ENCODE data around the gene PRR36.
A peak's percentile ranks its signal among the peaks of the same experiment; 100 is the strongest.
"Not testable (repeated sequence)": the region's sequence is repeated elsewhere in the genome, so short reads cannot be mapped to it uniquely, and the experiment has no call there.

Gene PRR36

DNA sequence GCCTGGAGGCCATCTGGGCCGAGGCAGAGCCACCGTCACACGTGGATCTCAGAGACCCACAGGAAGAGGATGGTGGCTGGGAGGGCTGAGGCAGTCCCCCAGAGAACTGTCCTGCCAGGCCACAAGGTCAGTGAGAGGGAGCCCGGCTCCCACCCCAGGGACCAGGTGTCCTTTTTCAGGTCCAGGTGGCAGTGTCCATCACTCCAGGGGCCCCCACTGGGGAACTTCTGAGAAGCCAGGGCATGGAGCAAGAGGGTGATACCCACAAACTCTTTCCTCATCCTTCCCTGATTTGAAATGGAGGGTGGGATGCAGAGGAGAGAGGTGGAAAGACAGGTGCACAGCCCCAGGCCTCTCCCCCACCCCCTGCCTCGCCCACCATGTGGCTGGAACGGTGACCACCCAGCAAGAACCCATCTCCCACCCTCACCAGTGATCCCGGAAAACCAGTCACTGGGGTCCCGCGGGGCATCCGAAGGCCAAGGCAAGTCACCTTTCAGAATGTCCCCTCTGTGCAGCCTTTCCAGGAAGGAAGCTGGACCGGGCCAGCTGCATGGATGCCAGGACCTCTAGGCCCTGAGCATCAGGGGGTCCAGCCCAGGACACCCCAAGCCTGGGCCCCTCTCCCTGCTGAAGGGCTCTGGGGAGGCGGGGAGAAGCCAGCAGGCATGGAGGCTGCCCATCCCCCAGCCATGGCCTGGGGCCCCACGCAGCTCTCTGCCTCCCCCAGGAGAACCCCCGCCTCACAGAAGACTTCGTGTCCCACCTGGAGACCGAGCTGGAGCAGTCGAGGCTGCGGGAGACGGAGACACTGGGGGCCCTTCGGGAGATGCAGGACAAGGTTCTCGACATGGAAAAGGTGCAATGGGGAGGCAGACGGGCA lies 14.1 kb downstream of the PRR36 start:
- DNase-seq (ENCODE audit: low read depth), result no peak

DNA sequence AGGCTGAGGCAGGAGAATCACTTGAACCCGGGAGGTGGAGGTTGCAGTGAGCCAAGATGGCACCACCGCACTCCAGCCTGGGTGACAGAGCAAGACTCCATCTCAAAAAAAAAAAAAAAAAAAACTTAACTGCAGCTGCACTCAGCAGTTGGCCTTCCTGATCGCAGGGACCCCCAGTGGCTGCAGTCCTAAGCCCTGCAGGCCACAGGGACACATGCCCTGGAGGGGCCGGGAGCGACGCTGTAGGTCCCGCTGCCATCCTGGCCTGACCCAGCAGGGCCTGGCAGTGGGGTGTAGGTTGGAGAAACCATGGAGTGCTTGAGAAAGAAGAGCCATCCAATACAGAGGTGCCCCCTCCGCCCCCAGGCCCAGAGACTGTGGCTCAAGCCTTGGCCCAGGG lies 15.1 kb downstream of the PRR36 start:
- DNase-seq (ENCODE audit: low read depth), result not testable (repeated sequence)

DNA sequence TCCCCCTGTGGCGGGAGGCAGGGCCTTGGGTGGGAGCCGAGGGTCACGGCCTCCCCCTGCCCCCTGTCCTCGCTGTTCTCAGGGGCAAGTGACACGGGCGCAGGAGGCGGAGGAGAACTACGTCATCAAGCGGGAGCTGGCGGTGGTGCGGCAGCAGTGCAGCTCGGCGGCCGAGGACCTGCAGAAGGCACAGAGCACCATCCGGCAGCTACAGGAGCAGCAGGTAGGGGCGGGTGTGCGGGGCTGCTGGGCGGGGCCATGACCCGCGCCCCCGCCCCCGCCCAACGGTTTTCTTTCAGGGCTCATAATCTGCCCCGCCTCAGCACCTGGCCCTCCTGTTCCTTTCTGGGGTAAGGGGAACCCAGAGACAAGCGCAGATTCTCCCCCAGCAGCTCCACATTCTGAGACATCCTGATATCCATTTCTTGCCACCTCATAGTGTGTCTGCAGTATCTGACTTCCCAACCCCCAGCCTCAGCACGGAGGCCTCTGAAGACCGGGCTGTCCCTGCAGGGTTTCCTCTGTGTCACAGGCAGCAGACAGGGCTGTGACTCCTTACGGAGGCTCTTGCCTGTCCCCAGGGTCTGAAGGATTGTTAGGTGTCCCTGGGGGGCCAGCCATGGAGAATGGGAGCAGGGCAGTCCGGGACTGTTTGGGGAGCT lies 15.9 kb downstream of the PRR36 start:
- no peak for DNase-seq (ENCODE audit: low read depth)

DNA sequence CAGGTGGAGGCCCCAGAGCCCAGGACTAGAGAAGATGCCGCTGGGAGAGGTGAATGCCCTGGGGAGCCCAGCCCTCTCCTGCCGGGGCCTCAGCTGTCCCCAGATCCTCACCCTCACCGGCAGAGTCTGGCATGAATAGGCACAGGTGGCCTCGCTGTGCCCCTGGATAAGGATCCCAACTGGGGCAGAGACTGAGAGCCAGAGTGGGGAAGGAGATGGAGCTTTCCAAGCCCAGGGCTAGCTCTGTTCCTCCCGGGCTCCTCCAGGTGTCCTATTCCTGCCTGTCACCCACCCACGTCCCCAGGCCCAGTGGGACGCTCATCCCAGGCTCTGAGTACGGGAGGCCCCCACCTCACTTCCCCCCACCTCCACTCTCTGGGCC lies 16.5 kb downstream of the PRR36 start:
- DNase-seq (ENCODE audit: low read depth), result no peak

DNA sequence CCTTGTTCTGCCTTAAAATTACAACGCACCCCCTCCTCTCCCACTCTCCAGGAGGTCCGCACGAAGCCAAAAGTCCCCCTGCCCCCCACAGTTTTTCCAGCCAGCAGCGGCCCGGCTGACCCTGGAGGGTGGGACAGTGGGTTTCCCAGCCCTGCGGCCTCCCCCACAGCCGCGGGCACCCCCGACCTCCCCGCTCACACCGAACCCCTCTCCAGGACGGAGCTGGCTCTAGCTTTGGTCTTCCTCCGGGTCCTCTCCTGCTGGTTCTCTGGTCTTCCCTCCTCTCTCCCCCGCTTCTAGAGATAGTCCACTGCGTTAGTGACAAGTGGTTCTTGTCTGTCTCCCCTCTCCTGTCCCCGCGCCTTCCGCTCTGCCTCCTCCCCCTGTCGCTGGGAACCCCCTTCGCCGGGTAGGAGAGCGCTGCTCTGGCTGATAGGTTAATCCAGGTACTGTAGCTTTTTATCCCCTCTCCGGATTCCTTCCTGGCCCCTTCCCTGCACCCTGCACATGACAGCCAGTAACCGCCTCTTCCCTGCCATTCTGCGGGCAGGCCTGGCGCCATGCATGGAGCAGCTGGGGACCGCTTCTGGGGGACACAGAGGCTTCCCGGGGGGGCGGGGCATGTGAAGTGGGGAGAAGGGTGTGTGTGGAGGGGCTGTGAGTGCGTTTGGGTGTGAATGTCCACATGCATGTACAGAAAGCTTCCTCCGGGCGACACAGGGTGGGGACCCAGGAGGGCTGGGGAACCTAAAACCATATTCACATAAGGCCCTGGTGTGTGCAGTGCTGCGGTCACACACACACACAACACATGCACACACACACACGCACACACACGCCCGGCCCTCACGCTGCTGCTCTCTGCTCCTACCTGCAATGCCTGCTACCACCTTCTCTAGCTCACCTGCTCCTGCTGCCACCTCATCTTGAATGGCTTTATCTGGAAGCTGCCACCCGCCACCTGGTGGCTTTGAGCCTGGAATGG lies 17.2 kb downstream of the PRR36 start:
- DNase-seq (ENCODE audit: low read depth), result no peak

DNA sequence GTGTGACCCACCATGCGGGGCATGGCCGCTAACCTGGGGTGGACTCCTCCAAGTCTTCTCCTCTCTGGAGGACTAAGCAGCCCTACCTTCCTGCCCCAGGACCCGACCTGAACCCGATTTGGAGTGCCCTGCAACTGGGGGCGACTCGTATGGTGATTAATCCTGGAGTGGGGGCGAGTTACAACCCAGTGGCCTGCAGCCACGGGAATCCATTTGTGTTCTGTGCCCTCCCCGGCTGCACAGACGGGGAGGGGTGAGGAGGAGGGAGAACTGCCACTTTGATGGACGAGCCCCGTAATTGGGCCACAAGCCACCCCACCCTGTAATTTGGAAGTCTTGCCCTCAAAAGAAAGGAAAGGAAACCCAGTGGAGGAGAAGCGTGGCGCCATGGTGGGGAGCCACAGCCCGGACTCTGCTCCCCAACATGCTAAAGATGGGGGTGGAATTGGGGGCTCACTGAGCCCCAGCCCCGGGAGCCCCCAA lies 18.0 kb downstream of the PRR36 start:
- DNase-seq (ENCODE audit: low read depth), result no peak

DNA sequence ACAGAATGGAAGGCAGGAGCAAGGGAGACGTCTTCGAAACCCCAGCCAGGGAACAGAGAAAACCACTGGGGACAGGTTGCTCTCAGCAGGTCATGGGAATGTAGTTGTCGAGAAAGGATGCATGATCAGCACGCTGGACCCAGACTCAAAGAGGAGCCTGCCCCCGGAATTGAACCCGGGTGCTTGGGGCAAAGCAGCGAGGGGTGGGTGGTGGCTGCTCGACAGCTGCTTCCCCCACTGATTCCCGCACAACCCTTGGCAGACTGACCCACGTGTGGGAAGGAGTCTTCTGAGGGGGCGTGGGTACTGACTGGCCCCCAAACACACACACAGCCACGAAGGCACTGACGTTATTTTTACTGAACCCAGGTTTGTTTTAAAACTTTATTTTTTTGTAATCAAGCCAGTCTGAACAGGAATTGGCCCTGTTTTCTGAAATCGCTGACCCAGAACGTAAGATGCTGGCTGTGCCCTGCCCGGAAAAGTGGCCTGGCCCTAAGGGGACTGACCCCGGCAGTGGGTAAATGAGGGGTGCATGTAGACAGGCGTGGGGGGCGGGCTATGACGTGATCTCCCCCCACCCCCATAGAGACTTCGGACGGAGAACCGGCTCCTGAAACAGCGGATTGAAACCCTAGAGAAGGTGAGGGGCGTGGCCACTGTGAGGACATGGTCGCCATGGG lies 18.6 kb downstream of the PRR36 start:
- DNase-seq (ENCODE audit: low read depth), result no peak

DNA sequence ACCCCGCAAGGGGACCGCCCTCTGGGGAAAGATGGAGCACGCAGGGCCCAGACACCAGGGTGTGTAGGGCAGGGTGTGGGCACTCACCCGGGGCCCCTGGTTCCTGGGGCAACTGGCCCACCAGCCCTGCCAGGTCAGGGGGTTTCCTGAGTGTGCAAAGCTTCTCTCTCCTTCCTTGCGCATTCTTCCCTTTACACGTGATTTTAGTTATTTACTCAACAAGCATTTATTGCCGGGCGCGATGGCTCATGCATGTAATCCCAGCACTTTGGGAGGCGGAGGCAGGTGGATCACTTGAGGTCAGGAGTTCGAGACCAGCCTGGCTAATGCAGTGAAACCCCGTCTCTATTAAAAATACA lies 20.4 kb downstream of the PRR36 start:
- no peak for DNase-seq (ENCODE audit: low read depth)

DNA sequence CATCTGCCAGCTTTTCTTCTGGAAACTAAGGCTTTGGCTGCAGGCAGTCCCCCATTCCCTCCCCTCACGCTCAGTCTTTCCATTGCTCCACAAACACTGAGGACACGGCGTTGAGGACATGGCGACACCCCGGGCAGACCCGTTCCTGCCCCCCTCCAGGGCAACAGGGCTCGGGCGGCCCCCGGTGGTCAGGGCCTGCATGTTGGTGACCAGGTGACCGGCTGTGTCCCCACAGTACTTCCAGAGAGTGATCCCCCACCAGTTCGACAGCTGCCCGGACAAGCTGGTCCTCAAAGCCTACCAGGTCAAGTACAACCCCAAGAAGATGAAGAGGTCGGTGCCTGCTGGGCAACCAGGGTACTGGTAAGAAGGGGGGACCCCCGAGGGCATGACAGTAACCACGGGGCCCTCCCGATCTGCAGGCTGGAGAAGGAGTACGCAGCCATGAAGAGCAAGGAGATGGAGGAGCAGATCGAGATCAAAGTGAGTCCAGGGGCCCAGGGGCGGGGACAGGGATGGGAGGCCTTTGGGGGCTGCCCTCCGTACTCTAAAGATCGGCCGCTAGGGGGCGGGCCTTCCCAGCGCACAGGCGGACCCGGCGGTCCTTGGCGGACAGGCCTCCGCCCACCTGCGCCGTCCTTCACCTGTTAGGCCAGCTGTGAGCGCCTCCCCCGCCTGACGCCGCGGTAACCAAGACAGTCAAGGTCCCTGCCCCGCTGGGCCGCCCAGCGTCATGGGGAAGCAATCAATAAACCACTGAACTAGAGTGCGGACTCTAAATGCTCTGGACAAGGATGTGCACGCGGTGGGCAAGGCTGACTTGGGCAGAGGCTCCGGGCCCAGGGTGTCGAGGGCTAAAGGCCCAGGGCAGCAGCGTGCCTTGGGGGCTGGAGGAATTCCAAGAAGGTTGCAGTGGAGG lies 21.1 kb downstream of the PRR36 start:
- peak; percentile 64 for DNase-seq (ENCODE audit: low read depth)

DNA sequence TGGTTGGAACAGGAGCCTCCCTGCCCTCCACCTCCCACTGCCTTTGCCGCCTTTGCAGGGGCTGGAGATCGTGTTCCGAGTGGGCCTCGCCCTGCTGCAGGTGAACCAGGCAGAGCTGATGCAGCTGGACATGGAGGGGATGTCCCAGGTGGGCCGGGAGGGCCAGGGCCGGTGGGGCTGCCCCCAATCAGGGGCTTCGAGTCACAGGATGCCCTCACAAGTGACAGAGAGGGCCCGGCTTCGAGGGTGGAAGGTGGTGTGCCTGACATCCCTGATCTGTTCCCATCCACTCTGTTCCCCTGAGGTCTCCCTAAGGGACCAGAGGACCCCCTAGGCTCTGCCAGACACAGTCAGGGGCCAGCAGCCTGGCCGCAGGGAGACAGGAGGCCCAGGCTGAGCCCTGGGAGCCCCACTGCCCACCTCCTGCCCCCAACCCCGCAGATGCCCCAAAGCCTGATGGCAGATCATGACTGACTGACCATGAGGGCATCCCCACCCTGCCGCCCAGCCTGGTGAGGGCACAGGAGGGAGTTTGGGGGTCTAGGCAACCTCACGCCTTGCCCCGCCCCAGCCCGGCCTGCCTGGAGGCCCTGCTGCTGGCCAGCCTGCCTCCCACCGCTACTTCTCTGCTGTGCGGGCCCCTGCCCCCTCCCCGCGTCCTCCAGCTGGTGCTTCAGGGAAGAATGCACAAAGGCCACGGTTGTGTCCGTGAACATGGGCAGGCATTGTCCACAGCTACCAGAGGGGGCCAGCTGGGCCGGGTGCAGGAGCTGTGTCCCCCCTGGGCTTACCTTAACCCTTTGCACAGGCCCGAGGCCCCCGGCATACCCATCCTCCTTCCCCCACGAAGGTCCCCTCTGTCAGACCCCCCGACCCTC lies 22.3 kb downstream of the PRR36 start:
- no peak for DNase-seq (ENCODE audit: low read depth)

DNA sequence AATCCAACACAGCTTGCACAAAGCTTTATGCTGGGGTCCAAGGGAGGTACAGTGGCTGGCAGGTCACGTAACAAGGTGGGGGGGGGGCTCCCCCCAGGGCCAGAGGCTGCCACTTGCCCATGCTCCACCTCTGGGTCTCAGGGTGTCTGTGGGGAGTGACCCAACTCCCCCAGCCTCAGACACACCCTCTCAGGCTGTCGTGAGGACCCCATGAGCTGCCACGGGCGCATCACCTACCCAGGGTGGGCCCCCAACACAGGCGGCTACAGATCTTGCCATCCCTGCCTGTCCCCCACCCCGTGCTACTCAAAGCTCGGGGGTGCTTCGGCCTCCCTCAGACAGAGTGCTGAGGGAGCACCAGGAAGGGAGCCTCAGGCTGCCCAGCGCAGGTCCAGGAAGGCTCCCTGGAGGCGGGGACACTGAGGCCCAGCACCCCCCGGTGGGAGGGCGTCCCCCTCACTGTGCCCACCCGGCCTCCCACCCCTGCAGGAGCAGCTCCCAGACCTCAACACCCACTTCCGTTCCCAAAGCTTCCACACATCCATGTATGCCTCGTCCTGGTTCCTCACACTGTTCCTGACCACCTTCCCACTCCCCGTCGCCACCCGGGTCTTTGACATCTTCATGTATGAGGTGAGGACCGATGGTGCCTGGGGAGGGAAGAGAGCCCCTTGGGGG lies 23.1 kb downstream of the PRR36 start:
- DNase-seq (ENCODE audit: low read depth), result no peak

DNA sequence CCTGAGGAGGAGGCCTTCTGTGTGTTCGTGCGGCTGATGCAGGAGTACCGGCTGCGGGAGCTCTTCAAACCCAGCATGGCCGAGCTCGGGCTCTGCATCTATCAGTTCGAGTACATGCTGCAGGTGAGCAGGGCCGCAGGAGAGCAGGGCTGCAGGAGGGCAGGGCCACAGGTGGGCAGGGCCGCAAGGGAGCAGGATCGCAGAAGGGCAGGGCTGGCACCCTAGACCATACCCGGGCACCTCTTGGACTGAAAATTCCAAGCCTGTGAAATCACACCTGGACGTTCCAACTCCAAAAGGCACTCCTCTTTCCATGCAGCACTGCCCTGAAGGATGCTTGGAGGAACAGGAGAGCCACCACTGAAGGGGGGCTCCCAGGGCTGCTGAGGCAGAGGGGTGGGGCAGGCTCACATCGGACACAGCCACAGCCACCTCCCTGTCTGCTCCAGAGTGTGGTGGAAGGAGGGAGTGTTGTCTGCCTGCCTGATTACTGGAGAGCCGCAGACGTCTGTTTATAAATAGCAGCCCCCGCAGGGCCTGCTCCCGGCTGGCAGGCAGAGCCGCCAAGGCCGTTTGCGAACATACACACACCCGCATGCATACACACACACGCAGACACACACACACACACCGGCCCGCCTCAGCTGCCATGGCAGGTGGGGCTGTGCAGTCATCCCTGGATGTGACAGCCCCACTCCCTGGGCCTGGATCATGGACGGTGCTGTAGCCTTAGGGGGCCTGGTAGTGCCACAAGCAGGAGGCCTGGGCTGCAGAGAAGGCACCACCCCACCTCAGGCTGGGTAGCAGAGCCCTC lies 24.0 kb downstream of the PRR36 start:
- DNase-seq (ENCODE audit: low read depth), result no peak

DNA sequence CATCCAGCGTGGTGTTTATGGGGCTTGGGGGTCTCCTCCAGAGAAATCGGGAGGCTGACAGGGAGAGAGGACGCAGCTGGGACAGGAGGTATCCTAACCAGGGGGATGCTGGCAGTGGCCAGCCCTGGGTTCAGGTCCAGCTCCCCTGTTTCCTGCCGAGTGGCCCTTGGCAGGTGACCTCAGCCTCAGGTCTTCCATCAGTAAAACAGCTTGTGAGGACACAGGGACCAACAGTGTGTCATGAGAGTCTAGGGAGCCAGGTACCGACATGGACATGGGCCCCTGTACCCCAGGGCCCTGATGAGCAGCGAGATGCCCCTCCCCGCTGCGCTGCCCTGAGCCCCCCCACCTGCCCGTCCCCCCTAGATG lies 24.6 kb downstream of the PRR36 start:
- DNase-seq (ENCODE audit: low read depth), result no peak

DNA sequence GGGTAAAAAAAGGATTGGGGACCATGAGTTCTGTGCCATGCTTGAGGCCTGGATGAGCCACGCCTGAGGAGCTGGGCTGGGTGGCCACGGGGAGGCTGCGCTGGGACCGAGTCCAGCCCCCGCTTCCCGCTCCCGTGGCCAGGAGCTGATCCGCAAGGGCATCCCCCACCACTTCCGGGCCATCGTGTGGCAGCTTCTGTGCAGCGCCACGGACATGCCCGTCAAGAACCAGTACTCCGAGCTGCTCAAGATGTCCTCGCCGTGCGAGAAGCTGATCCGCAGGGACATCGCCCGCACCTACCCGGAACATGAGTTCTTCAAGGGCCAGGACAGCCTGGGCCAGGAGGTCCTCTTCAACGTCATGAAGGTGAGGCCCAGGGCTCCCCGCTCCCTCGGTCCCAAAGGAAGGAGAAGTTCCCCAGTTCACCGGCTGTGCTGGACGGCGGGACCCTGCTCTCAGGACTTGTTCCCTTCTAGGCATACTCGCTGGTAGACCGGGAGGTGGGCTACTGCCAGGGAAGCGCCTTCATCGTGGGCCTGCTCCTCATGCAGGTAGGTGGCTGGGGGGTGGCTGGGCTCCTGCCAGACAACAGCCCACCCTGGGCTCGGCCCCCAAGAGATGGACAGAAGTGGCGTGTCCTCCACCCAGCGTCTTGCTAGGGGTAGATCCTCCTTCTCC lies 25.3 kb downstream of the PRR36 start:
- DNase-seq (ENCODE audit: low read depth), result no peak

DNA sequence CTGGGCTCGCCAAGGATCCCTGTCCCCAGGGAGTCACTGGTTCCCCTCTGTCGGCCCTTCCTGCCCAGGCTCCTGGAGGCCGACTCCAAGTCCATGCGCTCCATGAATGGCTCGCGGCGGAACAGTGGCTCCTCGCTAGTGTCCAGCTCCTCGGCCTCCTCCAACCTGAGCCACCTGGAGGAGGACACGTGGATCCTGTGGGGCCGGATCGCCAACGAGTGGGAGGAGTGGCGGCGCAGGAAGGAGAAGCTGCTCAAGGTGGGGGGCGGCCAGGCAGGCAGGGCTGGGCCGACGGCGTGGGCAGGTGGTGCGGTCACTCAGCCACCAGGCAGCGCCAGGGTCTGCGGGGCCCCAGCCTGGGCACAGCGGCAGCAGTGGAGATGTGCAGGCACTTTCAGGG lies 26.5 kb downstream of the PRR36 start:
- no peak for DNase-seq (ENCODE audit: low read depth)

DNA sequence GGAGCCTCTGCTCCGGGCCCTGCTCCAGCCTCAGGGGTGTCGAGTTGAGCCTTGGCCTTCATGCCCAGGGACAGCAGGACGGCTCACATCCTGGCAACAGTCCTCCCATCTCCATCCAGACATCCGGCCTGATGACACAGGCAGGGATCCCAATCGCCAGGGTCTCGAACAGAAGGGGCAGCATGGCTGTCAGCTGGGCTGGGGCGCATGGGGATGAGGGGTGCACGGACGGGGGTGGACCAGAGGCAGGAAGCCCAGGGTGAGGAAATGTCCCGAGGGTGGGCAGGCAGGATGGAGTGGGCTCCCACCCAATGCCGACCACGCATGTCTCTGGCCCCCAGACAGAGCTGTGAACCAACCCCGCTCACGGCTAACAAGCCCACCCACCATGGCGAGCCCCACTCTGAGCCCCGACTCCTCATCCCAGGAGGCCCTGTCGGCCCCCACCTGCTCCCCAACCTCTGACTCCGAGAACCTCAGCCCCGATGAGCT lies 28.0 kb downstream of the PRR36 start:
- no peak for DNase-seq (ENCODE audit: low read depth)

DNA sequence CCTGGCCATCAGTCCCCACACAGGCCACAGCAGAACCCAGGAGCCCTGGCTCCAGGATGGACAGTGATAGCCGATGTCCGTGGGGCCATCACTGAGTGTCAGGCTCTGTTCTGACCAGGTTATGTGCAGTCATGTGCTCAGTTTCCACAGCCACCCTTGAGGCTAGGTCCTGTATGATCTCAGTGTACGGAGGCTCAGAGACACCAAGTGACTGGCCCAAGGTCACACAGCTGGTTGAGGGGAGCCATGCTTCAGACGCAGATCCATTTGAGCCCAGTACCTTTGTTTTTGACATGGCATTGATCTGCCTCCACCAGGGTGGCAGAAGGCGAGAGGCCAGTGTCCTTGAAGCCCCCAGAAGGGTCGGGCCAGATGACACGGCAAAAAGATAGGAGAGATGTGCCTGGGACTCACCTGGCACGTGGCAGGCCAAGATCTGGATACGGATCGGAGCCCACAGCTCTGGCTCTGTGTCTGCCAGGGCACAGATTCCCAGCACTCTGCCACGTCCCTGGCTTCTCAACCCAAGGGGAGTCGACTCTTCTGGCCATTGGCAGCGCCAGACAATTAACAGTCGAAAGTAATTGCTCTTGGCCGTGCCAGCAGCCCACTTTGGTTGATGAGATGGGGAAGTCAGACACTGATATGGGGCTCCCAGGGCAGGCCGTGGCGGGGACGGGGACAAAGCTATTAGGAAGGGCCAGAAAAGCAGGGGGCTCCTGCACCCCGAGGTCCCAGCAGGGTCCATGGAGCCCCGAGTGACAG lies 28.6 kb downstream of the PRR36 start:
- no peak for DNase-seq (ENCODE audit: low read depth)

All from activated T-cell treated with anti-CD3 and anti-CD28 coated beads for 24 hours (primary cell).